ENCODE results near the gene APOBEC3C.

- TF ChIP-seq POLR2A (IDR thresholded peaks at IDR 0.05) (no peak), CTCF (IDR thresholded peaks at IDR 0.05) (no peak)
Measured at GRCh38 chr22:38966942-38967341, 47.1 kb upstream of the APOBEC3C start.

Measured in ovary (tissue), 3 donors.